GM19452 (cell line): ENCODE results near the gene CAMKV.
"Not testable (repeated sequence)": the region's sequence is repeated elsewhere in the genome, so short reads cannot be mapped to it uniquely, and the experiment has no call there.

Source experiments
- ATAC-seq: cut with Tn5 transposase; IDR thresholded peaks from one replicate; pipeline ENCODE4 v1.9.1; 2021; ENCODE audit not compliant: unreplicated experiment

Gene CAMKV

DNA sequence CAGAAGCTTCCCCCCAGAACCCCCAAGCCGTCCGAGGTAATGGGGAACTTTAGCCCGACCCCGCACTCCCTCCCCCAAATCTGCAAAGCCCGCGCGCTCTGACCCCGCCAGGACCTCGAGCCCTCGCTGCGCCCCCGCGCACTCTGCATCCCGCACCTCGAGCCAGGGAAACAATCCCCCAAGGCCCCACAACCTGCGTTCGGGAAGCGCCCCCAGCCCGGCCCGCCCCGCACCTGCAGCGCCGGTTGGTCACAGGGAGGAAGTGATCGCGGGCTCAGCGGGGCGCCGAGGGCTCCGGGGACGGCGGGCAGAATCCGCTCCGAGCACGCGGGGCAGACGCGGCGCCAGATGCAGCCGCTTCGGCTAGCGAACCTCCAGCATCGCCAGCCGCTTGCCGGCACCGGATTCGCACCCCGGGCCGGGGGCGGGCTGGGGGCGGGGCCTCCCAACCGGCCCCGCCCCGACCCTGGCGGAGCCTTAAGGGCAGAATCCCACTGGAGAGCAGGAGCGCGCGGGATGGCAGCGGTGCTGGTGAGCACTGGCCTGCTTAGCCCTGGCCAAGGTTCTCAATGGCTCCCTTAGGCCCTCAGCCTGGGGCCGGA is at the start of gene CAMKV:
Gene CAMKV, minus strand, starts transcription at position 382 of the 602 bp plus-strand sequence. CDS start 7,518 bp downstream, outside the sequence.
- ATAC-seq: no peak

GRCh38 chr3:49917806-49918590 is 48.3 kb upstream of the CAMKV start:
- ATAC-seq: not testable (repeated sequence)

GRCh38 chr3:49916686-49917085 is 47.0 kb upstream of the CAMKV start:
- no peak for ATAC-seq

- no peak for ATAC-seq
Observed at GRCh38 chr3:49914906-49915305, 45.2 kb upstream of the CAMKV start.

DNA sequence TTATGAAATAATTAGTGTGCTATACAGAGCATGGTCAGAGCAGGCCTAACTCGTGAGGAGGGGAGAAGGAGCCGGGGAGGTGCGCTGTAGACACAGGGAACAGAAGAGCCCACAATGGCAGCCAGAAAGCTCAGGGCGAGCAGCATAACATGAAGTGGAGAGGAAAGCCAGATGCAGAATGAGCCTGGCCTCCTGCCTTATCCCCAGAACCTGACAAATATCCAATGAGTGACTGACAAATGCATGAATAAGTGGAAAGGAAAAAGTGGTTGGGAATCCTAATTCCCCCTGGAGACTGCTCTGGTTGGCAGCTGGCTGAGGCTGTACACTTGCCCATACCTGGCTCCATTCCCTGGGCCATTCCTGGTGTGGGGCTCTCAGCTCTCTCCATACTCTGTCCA is 43.2 kb upstream of the CAMKV start:
- ATAC-seq: no peak

GRCh38 chr3:49911611-49912010 is 41.9 kb upstream of the CAMKV start:
- ATAC-seq: no peak

GRCh38 chr3:49911124-49911420 is 41.4 kb upstream of the CAMKV start:
- no peak for ATAC-seq

DNA sequence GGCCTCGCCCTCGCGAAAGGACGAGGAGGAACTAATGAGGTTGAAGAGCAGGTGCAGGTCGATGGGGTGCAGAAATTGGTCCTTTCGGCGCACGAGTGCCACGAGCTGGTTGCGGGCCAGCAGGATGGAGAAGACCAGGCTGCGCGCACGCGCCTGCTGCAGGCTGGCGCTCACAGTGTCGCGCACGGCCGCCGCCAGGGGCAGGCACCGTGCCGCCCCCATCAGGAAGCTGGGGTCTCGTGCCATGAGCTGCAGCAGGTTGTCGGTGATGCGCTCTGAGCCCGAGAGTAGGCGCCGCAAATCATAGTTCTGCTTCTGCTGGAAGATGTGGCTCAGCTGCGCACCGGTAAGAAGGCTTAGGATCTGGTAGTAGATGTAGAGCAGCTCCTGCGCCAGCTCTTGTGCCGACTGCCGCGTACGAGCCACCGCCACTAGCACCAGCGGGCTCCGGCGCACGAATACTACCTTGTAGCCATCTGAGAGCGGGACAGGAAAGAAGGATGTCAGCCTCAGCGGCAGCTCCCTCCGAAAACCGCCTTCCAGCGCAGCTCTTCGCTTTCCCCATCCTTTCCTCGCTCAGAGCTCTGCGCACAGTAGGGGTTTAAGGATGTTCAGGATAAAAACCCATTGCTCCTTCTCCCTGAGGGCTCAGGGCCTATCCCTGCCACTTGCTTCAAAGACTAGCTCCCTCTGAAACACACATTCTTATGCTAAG is 40.9 kb upstream of the CAMKV start:
- ATAC-seq: no peak

DNA sequence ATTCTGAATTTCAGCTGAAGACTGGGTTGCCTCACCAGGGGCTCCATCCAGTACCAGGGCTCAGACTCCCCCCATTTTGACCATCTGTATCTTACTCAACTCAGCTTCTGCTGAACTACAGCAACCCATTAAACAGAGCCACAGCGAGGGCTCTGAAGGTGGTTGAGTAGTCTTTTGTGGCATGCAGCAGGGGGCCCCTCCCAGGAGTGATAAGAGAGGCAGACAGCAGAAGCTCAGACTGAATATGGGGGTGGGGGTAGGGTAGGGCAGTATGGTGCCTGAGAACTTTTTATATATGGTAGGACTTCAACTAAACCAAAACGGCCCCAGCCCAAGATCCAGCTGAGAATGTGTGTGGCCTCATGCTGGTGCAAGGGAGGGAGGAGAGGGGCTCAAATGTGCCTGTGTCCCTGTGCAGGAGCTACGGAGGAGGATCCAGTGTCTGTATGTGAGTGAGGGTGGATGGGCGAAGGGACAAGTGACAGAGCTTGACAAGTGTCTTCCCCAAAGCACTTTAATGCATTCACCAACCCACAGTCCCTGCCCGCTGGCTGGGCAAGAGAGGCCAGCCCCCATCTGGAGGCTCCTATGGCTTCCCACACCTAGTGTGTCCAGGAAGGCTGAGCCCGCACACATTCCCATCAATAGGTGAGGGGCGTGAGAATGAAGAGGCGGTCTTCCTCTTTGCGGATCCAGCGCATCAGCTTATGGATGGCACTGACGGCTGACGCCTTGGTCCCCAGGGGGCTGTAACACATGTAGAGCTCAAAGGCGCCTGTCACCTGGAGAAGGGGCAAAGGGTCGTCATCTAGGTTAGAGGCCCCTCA is 38.9 kb upstream of the CAMKV start:
- no peak for ATAC-seq

- no peak for ATAC-seq
Observed at GRCh38 chr3:49906073-49906743, 36.5 kb upstream of the CAMKV start.

DNA sequence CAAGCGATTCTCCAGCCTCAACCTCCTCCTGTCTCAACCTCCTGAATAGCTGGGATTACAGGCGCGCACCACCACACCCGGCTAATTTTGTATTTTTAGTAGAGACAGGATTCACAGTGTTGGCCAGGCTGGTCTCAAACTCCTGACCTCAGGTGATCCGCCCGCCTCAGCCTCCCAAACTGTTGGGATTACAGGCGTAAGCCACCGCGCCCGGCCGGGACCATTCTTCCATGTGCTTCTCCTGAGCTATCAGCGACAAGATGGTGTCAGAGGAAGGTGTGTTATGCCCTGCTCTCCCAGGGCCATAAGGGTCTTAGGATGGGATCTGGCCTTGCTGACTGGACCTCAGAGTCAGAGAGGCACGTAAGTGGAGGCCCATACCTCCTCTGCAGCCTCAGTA is 34.7 kb upstream of the CAMKV start:
- ATAC-seq: not testable (repeated sequence)

- ATAC-seq: peak; percentile 72
Observed at GRCh38 chr3:49903451-49904424, 34.0 kb upstream of the CAMKV start, which contains the start of gene MST1R. Gene MST1R (minus strand): TSS chr3:49903873. CDS start chr3:49903609, 264 bp downstream.

DNA sequence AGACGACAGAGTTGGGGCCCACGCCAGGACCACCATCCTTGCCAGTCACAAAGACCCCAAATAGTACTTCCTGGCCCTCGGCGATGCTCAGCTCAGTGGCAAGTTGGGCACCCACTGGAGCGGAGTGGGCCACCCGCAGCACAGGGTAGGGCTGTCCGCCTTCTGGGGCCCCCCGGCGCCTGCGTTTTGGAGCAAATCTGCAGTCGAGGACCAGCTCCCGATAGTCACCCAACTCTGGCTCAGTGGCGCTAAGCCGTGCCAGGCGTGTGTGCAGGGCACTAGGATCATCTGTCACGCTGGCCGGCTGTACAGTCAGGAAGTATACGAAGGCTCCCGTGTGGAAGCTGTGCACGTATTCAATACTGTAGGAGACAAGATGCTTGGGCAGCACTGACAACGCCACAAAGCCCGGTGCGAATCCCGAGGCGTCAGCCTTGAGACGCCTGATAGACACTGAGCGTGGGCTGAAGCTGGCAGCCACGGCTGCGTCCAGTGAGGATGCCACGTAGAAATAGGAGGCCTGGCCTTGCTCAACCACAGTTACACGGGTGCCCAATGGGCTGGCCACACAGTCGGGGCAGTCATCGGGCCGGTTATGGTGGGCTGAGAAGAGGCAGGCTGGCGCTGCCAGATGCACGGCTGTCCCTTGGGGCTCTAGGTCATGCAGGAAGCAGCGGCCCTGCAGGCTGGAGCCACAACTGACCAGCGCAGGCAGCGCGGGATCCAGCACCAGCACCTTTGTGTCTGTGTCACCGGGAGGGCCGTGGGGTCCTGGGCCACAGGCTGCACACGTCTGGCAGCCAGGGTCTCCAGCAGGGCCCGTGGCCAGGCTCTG is 33.0 kb upstream of the CAMKV start:
- ATAC-seq: no peak

GRCh38 chr3:49901366-49902339 is 31.9 kb upstream of the CAMKV start:
- no peak for ATAC-seq

DNA sequence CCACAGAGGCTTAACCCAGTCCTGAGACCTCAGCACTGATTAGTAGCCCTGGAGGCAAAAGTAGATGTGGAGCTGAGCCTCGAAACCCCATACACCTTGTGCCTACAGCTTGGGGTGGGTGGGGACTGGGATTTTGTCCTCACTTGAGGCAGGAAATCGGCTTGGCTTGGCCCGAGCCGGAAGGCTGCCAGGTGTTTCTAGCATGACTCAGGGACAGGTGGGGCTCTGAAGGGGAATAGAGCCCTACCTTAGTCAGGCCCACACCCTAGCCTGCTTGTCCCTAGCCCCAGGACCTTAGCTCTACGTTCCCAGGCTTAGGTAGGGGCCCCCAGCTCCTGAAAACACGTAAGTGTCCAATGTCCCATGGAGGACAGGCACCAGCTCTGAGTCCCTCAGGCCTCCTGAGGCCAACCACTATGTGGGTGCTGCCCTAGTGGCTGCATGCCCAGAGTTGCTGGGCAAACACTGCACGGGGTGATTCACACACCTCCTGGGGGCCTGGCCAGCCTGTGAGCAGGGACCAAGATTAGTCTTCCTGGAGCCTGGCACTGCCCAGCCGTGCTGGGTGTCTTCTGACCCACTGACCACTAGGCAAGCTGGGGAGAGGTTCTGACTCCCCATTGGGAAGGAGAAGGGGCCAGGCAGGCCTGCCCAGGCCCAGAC is 30.9 kb upstream of the CAMKV start:
- ATAC-seq: no peak

DNA sequence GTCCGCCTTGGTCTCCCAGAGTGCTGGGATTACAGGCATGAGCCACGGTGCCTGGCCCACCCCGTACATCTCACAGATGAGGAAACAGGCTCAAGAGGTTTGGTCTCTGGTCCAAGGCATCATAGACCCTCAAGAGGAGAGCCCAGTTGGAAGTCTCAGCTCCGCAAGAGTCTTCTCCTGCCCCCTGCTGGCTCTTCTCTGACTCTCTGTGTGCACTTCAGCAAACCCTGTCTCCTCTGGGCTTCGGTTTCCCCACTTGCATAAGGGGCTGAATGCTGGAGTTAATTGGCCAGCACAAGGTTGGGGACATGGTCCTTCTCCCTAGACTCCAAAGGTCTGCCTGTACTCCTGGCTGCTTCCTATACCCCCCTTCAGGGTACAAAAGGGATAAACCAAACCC is 30.1 kb upstream of the CAMKV start:
- no peak for ATAC-seq

GRCh38 chr3:49898991-49899390 is 29.3 kb upstream of the CAMKV start:
- no peak for ATAC-seq
